Fibroblast of gingiva (primary cell): ENCODE measurements around the gene CACNB1.
"Not testable (repeated sequence)": the region's sequence is repeated elsewhere in the genome, so short reads cannot be mapped to it uniquely, and the experiment has no call there.

Experiments
- DNase-seq: peaks from one replicate; pipeline ENCODE4 v3.0.0-alpha.2; 2011; ENCODE audit warnings: low read depth

The CACNB1 gene

GRCh38 chr17:39151150-39151942, 46.1 kb downstream of the CACNB1 start, which contains the start of gene PLXDC1:
TSS of gene PLXDC1 (minus strand) at chr17:39151637. CDS start at chr17:39151437, 200 bp downstream.
- DNase-seq, result no peak

- DNase-seq, result no peak
Measured at GRCh38 chr17:39150795-39151149, 46.7 kb downstream of the CACNB1 start.

- DNase-seq, result no peak
Measured at GRCh38 chr17:39150104-39150634, 47.3 kb downstream of the CACNB1 start.

- no peak for DNase-seq
Measured at GRCh38 chr17:39147221-39148185, 50.0 kb downstream of the CACNB1 start.

DNA sequence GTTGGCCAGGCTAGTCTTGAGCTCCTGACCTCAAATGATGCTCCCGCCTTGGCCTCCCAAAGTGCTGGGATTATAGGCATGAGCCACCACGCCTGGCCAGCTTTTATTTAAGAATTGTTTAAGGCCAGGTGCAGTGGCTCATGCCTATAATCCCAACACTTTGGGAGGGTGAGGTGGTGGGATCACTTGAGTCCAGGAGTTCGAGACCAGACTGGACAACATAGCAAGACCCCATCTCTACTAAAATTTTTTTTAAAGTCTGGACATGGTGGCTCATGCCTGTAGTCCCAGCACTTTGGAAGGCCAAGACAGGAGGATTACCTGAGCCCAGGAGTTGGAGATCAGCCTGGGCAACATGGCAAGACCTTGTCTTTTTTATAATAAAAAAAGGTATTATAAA, 51.2 kb downstream of the CACNB1 start:
- DNase-seq, result no peak

- DNase-seq, result no peak
Measured at GRCh38 chr17:39145143-39145542, 52.3 kb downstream of the CACNB1 start.

- peak; percentile 37 for DNase-seq
Measured at GRCh38 chr17:39144416-39144840, 53.0 kb downstream of the CACNB1 start.

DNA sequence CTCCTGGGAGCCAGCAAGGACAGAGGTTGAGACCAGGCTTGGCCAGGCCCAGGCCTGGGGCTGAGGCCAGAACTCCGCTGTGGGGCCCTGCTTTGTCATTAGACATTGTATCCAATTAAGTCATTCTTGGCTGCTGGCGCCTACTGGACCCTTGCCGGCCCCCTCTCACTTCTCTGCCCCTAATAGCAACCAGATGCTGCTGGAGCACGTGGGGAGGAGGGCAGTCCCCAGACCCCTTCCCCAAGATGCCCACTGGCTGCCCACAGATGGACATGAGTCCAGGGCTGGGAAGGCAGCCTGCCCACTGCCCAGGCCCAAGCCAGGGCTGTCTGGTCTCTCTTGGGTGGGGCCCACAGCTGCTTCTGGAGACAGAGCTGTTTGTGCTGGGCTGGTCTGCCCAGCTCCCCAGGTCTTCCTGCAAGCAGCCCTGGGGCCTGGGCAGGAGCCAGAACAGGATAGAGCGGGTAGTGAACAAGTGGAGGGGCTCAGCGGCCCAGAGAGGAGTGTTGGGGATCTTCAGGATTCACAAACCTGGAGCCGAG, 53.8 kb downstream of the CACNB1 start:
- no peak for DNase-seq

DNA sequence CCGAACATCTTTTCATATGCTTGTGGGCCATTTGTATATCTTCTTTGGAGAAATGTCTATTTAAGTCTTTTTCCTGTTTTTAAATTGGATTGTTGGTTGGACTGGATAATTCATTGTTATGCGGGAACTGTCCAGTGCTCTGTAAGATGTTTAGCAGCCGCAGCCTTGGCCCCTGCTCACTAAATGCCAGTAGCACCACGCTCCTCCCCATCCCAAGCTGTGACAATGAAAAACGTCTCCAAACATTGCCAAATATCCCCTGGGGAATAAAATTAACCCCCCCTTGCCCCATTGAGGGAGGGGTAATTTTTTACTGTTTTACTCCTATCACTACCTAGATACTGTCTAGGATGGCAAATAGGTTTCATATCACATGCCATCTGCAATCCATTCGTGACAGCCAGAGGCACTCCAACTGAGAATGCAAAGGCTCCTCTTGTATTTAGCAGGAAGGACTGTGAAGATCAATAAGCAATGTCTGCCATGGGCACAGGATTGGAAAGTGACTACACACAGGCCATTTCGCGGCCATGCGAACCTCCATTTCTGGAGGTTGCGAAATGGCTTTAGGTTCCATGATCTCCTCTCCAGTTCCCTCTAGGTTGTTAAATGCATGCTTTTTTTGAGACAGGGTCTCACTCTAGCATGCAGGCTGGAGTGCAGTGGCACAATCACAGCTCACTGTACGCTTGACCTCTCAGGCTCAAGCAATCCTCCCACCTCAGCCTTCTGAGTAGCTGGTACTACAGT, 55.4 kb downstream of the CACNB1 start:
- DNase-seq, result no peak

GRCh38 chr17:39141294-39141693, 56.2 kb downstream of the CACNB1 start:
- no peak for DNase-seq

GRCh38 chr17:39139561-39139960, 57.9 kb downstream of the CACNB1 start:
- no peak for DNase-seq

DNA sequence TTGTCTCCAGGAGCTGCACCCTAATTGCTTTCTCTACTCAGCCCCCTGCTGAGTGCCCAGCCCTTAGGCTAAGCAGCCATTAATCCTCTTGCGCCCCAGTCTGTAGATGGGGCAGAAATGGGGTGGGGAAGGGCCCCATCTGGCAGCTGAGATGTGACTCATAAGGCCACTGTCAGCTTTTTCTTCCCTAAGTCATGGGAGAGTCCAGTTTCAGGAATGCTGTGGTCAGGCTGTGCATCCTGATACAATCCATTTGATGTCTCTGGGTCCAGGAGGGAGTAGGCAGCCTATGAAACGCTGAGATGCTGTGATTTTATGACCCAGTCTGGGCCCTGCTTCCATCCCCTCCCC, 58.3 kb downstream of the CACNB1 start:
- DNase-seq, result peak; percentile 64

GRCh38 chr17:39138431-39139160, 58.9 kb downstream of the CACNB1 start:
- DNase-seq, result no peak

DNA sequence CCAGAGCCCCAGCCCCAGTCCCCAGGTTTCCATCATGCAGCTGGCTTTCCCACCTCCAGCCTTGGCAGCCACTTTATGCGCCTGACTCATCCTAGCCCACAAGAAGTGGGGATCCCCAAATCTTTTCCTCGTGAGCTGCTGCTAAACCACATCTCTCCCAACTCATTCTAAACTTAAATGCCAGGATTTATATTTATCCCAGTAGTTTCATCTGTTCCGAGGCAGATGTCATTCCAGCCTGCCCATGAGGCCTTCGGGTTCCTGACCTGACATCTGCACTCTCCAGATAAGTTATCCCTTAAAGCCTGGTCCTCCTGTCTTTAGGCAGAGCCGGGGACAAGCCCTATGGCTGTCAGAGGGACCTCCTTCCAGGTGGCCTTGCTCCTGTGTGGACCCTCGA, 62.6 kb downstream of the CACNB1 start:
- no peak for DNase-seq

- DNase-seq, result peak; percentile 88
Measured at GRCh38 chr17:39132192-39132610, 65.3 kb downstream of the CACNB1 start.

- no peak for DNase-seq
Measured at GRCh38 chr17:39131616-39132015, 65.9 kb downstream of the CACNB1 start.

GRCh38 chr17:39130205-39130604, 67.3 kb downstream of the CACNB1 start:
- DNase-seq, result no peak

DNA sequence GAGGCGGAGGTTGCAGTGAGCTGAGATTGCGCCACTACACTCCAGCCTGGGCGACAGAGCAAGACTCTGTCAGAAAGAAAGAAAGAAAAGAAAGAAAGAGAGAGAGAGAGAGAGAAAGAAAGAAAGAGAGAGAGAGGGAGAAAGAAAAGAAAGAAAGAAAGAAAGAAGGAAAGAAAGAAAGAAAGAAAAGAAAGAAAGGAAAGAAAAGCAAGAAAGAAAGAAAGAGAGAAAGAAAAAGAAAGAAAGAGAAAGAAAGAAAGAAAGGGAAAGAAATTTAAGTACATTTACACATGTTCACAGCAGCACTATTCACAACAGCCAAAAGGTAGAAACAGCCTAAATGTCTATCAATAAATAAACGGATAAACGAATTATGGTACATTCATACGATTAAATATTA, 67.9 kb downstream of the CACNB1 start:
- not testable (repeated sequence) for DNase-seq

- DNase-seq, result no peak
Measured at GRCh38 chr17:39126436-39126835, 71.0 kb downstream of the CACNB1 start.

- DNase-seq, result no peak
Measured at GRCh38 chr17:39125143-39125875, 72.2 kb downstream of the CACNB1 start.
